NCI-H510A treated with DMSO at 0.1 percent for 48 hours (cell line): ENCODE results near the gene LRRC40.
"Not testable (repeated sequence)": the region's sequence is repeated elsewhere in the genome, so short reads cannot be mapped to it uniquely, and the experiment has no call there.

Experiments
- DNase-seq: peaks from one replicate; lab custom pipeline; 2025; lab: John Stamatoyannopoulos, UW

Gene LRRC40

GRCh38 chr1:70202173-70202758 is 3.1 kb downstream of the LRRC40 start:
- DNase-seq: no peak

GRCh38 chr1:70200065-70200464 is 5.3 kb downstream of the LRRC40 start:
- DNase-seq: no peak

DNA sequence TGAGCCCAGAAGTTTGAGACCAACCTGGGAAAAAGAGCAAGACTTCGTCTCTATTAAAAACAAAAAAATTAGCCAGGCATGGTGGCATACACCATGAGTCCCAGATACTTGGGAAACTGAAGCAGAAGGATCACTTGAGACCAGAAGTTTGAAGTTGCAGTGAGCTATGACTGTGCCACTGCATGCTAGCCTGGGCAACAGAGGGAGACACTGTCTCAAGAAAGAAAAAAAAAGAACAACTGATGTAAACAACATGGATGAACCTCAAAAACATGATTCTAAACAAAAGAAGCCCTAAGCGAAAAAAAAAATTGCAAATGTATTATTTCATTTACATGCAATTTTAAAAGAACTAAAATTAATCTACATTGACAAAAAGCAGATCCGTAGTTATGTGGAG is 9.0 kb downstream of the LRRC40 start:
- no peak for DNase-seq

DNA sequence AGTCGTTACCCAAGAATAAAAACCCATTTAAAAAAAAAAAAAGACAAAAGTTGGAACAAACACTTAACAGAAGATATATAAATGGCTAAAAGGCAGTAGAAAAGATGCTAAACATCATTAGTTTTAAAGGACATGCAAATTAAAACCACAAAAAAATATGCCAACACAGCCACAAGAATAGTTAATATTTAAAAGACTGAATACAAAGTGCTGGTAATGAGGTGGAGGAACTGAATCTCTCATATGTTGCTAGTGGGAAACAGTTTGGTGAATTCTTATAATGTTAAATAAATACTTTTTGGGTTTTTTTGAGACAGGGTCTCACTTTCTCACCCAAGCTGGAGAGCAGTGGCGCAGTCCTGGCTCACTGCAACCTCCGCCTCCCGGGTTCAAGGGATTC is 10.0 kb downstream of the LRRC40 start:
- no peak for DNase-seq

DNA sequence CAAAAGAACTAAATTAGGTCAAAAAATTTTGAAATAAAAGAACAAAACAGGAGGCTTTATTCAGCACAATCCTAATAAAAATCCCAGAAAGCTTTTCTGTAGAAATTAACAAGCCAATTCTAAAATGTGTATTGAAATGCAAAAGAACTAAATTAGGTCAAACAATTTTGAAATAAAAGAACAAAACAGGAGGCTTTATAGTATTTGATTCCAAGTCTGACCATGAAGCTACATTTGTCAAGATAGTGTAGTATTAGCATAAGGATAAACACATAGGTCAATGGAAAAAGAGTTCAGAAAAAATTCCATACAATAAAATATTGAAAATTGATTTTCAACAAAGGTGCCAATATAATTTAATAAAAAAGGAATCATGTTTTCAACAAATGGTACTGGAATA is 10.8 kb downstream of the LRRC40 start:
- DNase-seq: no peak

GRCh38 chr1:70192446-70192845 is 12.9 kb downstream of the LRRC40 start:
- DNase-seq: not testable (repeated sequence)

- DNase-seq: no peak
Measured at GRCh38 chr1:70190180-70190579, 15.2 kb downstream of the LRRC40 start.

- DNase-seq: no peak
Measured at GRCh38 chr1:70188522-70188921, 16.9 kb downstream of the LRRC40 start.

- DNase-seq: not testable (repeated sequence)
Measured at GRCh38 chr1:70185181-70185580, 20.2 kb downstream of the LRRC40 start.

DNA sequence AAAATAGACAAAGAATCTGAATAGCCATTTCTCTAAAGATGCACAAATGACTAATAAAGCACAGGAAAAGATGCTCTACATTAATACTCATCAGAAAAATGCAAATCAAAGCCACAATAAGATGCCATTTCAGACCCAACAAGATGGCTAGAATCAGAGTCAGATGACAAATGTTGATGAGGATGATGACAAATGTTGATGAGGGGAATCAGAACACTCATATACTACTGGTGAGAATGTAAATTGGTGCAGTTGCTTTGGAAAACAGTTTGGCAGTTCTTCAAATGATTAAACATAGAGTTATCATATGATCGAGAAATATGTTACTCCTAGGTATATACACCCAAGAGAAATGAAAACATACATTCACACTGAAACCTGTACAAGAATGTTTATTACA is 33.9 kb downstream of the LRRC40 start:
- no peak for DNase-seq

DNA sequence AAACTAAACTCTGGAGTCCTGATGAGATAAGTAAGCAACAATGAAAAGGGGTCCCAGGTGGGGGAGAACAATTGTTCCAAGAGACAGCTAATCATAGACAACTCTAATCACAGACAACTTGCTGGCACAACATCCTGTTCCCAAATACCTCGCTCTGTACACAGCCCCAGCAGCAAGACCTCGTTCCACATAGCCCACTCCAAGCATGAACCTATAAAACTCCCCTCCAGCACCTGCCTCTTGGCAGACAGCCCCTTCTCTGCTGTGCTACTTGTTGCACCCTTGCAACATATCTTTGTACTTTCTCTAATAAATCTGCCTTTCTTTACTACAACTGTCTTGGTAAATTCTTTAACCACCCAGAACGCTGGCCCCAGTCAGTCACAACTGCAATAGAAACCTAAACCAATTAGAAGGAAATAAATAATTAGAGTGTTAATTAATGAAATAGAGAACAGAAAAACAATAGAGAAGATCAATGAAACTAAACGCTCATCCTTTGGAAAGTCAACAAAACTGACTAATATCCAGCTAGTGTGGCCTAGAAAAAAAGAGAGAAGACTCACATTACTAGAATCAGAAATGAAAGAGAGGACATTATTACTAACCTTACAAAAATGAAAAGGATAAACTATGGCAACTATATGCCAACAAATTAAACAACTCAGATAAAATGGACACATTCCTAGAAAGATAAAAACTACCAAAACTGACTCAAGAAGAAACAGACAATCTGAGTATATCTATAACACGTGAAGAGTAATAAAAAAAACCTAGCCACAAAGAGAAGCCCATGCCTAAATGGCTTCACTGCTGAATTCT is 36.1 kb downstream of the LRRC40 start:
- no peak for DNase-seq

DNA sequence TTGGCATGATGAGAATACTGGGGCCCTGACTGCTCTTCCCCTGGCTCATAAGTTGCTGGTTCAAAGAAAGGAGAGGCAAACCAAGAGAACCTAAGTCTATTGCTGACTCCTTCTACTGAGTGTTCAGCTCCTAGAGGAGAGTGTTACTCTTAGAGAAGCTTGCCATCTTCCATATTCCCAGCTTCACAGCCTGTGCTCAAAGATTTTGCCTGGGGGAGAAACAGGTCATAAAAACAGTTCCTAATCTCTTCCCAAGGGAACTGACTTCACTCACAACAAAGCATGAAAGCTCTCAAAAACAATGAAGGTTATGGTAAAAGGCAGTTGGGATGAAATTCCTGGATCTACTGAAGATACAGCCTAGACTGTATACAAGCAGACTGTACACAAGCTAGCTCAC is 37.1 kb downstream of the LRRC40 start:
- no peak for DNase-seq

DNA sequence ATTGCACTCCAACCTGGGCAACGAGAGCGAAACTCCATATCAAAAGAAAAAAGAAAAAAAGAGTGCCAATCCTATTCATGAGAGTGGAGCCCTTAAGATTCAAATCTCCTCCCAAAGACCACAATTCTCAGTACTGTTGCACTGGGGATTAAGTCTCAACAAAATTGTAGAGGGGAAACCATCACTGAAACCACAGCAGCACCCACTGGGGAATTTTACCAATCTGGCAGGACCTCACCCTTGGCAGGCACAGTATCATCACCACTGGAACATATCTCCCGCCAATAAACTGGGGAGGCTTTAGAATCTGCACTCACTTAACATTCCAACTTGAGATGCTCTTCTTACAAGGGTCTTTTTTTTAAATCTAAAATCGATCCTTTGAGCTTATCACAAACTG is 41.0 kb downstream of the LRRC40 start:
- no peak for DNase-seq

- DNase-seq: no peak
Measured at GRCh38 chr1:70156529-70157120, 48.8 kb downstream of the LRRC40 start.

GRCh38 chr1:70153739-70154138 is 51.6 kb downstream of the LRRC40 start:
- no peak for DNase-seq

- no peak for DNase-seq
Measured at GRCh38 chr1:70150444-70150843, 54.9 kb downstream of the LRRC40 start.

- no peak for DNase-seq
Measured at GRCh38 chr1:70146488-70146887, 58.9 kb downstream of the LRRC40 start.

- DNase-seq: no peak
Measured at GRCh38 chr1:70143048-70143659, 62.2 kb downstream of the LRRC40 start.

DNA sequence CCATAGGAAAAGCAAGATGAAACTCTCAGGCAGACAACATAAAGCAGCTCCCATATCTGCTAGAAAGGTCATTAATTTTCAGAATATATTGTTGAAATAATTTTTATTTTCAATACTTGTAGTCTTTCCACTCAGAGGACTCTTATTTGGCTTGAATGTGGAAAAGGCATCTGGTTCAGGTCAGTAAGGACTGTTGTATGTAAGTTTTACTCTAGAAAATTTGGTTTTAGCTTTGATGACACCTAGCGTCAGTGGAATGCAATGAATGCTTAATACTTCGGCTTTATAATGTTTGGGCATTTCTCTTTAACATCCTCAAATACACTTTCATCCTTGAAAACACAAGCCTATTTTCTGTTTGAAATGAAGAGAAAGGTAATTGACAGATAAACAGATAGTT is 63.3 kb downstream of the LRRC40 start:
- no peak for DNase-seq

- no peak for DNase-seq
Measured at GRCh38 chr1:70140894-70141293, 64.5 kb downstream of the LRRC40 start.

GRCh38 chr1:70140343-70140742 is 65.0 kb downstream of the LRRC40 start:
- no peak for DNase-seq

DNA sequence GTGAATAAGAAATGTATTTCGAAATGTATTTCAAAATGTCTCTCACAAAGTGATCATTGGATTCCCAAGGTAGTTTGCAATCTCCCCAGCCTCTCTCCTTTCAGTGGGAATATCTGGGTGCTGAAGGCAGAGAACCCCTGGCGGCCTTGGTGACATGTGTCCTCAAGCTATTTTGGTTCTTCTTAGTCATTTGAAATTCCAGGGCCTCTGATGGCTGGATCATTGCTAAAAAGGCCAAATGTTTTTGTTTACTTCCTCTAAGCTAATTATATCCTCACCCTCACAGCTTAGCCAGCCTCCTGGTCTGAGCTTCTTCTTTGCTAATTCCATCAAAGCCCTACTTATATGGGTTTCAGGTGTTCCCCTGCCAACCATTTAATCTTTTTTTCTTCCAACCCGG is 71.2 kb downstream of the LRRC40 start:
- no peak for DNase-seq

GRCh38 chr1:70117046-70117445 is 88.3 kb downstream of the LRRC40 start:
- DNase-seq: no peak
